Testis (tissue), 2 donors: ENCODE results near the gene ARSK.

Experiments
- CTCF ChIP-seq, 3 experiments: fragments of 450-650 bp in 2 of 3; fragments of 200-600 bp in 1 of 3; sonication (generic) in 1 of 3; IDR thresholded peaks; one replicate each; pipeline ENCODE4 v1.5.1; 2016 to 2019; ENCODE audit warnings: antibody characterized with exemption in 3 of 3, mild to moderate bottlenecking in 2 of 3, moderate library complexity in 1 of 3
- POLR2A ChIP-seq: fragments of 450-650 bp; IDR thresholded peaks from one replicate; pipeline ENCODE4 v1.6.1; 2017; ENCODE audit warnings: antibody characterized with exemption, mild to moderate bottlenecking, moderate library complexity

DNA sequence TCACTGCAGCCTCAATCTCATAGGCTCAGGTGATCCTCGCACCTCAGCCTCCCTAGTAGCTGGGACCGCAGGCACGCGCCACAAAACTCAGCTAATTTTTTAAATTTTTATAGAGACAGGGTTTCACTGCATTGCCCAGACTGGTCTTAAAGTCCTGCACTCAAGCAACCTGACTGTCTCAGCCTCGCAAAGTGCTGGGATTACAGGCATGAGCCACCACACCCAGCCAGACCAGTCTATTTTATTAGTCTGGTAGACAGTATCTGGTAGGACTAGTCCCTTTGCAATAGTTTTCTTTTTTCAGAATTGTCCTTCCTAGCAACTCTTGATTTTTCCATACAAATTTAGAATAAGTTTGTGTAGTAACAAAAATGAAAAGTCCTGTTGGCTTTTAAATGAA lies 50.9 kb downstream of the ARSK start:
- TF ChIP-seq POLR2A = no peak
- TF ChIP-seq CTCF (IDR thresholded peaks at IDR 0.05) = no peak
